SK-N-SH treated with all-trans-retinoic acid at 6 μM for 48 hours (cell line): Measurements from ENCODE around the gene UBTD1.
A peak's percentile ranks its signal among the peaks of the same experiment; 100 is the strongest.

Experiments
- ATAC-seq: fragments of 200-7000 bp; cut with Tn5 transposase; 3 replicates; pipeline ENCODE4 v1.9.1; 2020; ENCODE audit warnings: mild to moderate bottlenecking, moderate library complexity
- ARNTL ChIP-seq: fragments of 450-650 bp; formaldehyde crosslinking; IDR thresholded peaks from 2 replicates; pipeline ENCODE4 v1.5.0; 2020; ENCODE audit warnings: low read depth, mild to moderate bottlenecking, moderate library complexity, borderline replicate concordance
- BACH2 ChIP-seq: fragments of 250-450 bp; sonication (Bioruptor Pico); IDR thresholded peaks from 2 replicates; pipeline ENCODE4 v1.9.0; 2021; ENCODE audit warnings: mild to moderate bottlenecking, borderline replicate concordance
- CSDC2 ChIP-seq: fragments of 250-450 bp; sonication (Bioruptor Pico); IDR thresholded peaks from 2 replicates; pipeline ENCODE4 v1.5.0; 2020; ENCODE audit warnings: mild to moderate bottlenecking, moderate library complexity
- ESRRG ChIP-seq: fragments of 250-450 bp; sonication (Bioruptor Pico); IDR thresholded peaks from 2 replicates; pipeline ENCODE4 v1.6.1; 2021; ENCODE audit warnings: mild to moderate bottlenecking
- GLIS3 ChIP-seq: fragments of 250-450 bp; sonication (Bioruptor Pico); IDR thresholded peaks from 2 replicates; pipeline ENCODE4 v1.5.0; 2020; ENCODE audit warnings: mild to moderate bottlenecking, moderate library complexity
- ISL1 ChIP-seq: fragments of 250-450 bp; sonication (Bioruptor Pico); IDR thresholded peaks from 2 replicates; pipeline ENCODE4 v2.1.2; 2022; ENCODE audit warnings: mild to moderate bottlenecking, moderate library complexity
- OSR1 ChIP-seq: fragments of 250-450 bp; sonication (Bioruptor Pico); IDR thresholded peaks from 2 replicates; pipeline ENCODE4 v1.8.0; 2022; ENCODE audit warnings: moderate library complexity, mild to moderate bottlenecking, inconsistent platforms
- PPARA ChIP-seq: fragments of 250-450 bp; sonication (Bioruptor Pico); IDR thresholded peaks from 2 replicates; pipeline ENCODE4 v1.5.0; 2020; ENCODE audit warnings: mild to moderate bottlenecking, borderline replicate concordance
- RARB ChIP-seq: fragments of 250-450 bp; sonication (Bioruptor Pico); IDR thresholded peaks from 2 replicates; pipeline ENCODE4 v1.8.0; 2021; ENCODE audit warnings: mild to moderate bottlenecking, moderate library complexity
- TCF4 ChIP-seq: fragments of 250-450 bp; sonication (Bioruptor Pico); IDR thresholded peaks from 2 replicates; pipeline ENCODE4 v1.8.0; 2021; ENCODE audit warnings: mild to moderate bottlenecking, moderate library complexity, borderline replicate concordance
- TOX ChIP-seq: fragments of 250-450 bp; sonication (Bioruptor Pico); IDR thresholded peaks from 2 replicates; pipeline ENCODE4 v1.8.0; 2021; ENCODE audit warnings: mild to moderate bottlenecking, moderate library complexity, borderline replicate concordance
- ZC3H10 ChIP-seq: fragments of 250-450 bp; sonication (Bioruptor Pico); IDR thresholded peaks from 2 replicates; pipeline ENCODE4 v1.5.1; 2021; ENCODE audit warnings: mild to moderate bottlenecking, moderate library complexity
- ZFP3 ChIP-seq: fragments of 250-450 bp; sonication (Bioruptor Pico); IDR thresholded peaks from 2 replicates; pipeline ENCODE4 v1.5.0; 2020; ENCODE audit warnings: mild to moderate bottlenecking, moderate library complexity
- ZFP30 ChIP-seq: fragments of 450-650 bp; formaldehyde crosslinking; IDR thresholded peaks from 2 replicates; pipeline ENCODE4 v1.5.0; 2022; ENCODE audit warnings: mild to moderate bottlenecking, moderate library complexity
- ZNF565 ChIP-seq: fragments of 450-650 bp; formaldehyde crosslinking; conservative IDR thresholded peaks from 2 replicates; pipeline ENCODE4 v1.5.0; 2020; ENCODE audit warnings: low read depth, mild to moderate bottlenecking, moderate library complexity
- ZNF70 ChIP-seq: fragments of 450-650 bp; formaldehyde crosslinking; IDR thresholded peaks from 2 replicates; pipeline ENCODE4 v1.5.0; 2020; ENCODE audit warnings: mild to moderate bottlenecking, moderate library complexity
- ZNF8 ChIP-seq: fragments of 450-650 bp; formaldehyde crosslinking; IDR thresholded peaks from 2 replicates; pipeline ENCODE4 v1.5.0; 2020; ENCODE audit warnings: mild to moderate bottlenecking, moderate library complexity
- TF ChIP-seq, protein P1 (sequence below): fragments of 250-450 bp; sonication (Bioruptor Pico); IDR thresholded peaks from 2 replicates; pipeline ENCODE4 v1.5.1; 2021; ENCODE audit warnings: mild to moderate bottlenecking, moderate library complexity
- TF ChIP-seq, protein P2 (sequence below): fragments of 250-450 bp; sonication (Bioruptor Pico); IDR thresholded peaks from 2 replicates; pipeline ENCODE4 v1.5.1; 2020; ENCODE audit warnings: low read depth, mild to moderate bottlenecking, moderate library complexity
- TF ChIP-seq, protein P3 (sequence below): fragments of 250-450 bp; sonication (Bioruptor Pico); IDR thresholded peaks from 2 replicates; pipeline ENCODE4 v1.8.0; 2021; ENCODE audit warnings: low read depth, mild to moderate bottlenecking, moderate library complexity, borderline replicate concordance
- TF ChIP-seq, protein P4 (sequence below): fragments of 250-450 bp; sonication (Bioruptor Pico); IDR thresholded peaks from 2 replicates; pipeline ENCODE4 v1.8.0; 2020; ENCODE audit warnings: mild to moderate bottlenecking, moderate library complexity, borderline replicate concordance

UBTD1 gene

DNA sequence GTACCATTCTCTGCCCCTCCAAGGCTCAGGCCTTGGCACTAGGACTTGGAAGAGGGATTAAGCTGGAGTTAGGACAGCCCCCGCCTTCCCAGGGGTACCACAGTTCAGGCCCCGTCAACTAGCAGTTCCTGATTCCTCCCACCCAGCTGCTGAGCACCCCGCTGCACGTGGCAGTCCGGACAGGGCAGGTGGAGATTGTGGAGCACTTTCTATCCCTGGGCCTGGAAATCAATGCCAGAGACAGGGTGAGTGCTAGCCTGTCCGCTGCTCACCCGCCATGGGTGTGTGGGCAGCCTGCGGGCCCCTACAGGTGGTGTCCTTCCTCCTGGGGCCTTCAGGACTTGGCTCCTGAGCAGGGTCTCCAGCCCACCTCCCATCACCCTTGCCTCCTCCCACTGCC, 83.4 kb downstream of the UBTD1 start:
- no peak for TF ChIP-seq ISL1 (CRISPR knock-in tag)
- TF ChIP-seq, protein P1, sequence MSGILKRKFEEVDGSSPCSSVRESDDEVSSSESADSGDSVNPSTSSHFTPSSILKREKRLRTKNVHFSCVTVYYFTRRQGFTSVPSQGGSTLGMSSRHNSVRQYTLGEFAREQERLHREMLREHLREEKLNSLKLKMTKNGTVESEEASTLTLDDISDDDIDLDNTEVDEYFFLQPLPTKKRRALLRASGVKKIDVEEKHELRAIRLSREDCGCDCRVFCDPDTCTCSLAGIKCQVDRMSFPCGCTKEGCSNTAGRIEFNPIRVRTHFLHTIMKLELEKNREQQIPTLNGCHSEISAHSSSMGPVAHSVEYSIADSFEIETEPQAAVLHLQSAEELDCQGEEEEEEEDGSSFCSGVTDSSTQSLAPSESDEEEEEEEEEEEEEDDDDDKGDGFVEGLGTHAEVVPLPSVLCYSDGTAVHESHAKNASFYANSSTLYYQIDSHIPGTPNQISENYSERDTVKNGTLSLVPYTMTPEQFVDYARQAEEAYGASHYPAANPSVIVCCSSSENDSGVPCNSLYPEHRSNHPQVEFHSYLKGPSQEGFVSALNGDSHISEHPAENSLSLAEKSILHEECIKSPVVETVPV (CRISPR knock-in tag): no peak
- no peak for TF ChIP-seq OSR1
- no peak for TF ChIP-seq PPARA (CRISPR knock-in tag)
- TF ChIP-seq, protein P2, sequence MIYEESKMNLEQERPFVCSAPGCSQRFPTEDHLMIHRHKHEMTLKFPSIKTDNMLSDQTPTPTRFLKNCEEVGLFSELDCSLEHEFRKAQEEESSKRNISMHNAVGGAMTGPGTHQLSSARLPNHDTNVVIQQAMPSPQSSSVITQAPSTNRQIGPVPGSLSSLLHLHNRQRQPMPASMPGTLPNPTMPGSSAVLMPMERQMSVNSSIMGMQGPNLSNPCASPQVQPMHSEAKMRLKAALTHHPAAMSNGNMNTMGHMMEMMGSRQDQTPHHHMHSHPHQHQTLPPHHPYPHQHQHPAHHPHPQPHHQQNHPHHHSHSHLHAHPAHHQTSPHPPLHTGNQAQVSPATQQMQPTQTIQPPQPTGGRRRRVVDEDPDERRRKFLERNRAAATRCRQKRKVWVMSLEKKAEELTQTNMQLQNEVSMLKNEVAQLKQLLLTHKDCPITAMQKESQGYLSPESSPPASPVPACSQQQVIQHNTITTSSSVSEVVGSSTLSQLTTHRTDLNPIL (CRISPR knock-in tag): no peak
- TF ChIP-seq TCF4 (CRISPR knock-in tag): no peak
- TF ChIP-seq ESRRG: no peak
- TF ChIP-seq RARB (CRISPR knock-in tag): no peak
- TF ChIP-seq ZFP3 (CRISPR knock-in tag): no peak
- TF ChIP-seq CSDC2 (CRISPR knock-in tag): no peak
- ATAC-seq: no peak

DNA sequence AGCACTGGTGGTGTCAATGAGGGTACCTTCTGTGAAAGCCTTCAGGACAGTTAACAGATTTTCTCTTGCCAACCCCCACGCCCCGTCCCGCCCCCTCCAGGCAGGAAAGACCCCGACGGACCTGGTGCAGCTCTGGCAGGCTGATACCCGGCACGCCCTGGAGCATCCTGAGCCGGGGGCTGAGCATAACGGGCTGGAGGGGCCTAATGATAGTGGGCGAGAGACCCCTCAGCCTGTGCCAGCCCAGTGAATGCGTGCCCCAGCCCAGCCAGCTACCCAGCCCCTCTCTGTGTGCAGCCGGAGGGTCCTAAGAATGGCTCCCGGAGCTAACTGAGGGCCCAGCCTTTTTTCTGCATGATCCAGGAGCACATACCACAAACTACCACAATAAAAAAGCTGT, 84.8 kb downstream of the UBTD1 start:
- TF ChIP-seq ISL1 (CRISPR knock-in tag): no peak
- no peak for TF ChIP-seq RARB (CRISPR knock-in tag)
- no peak for TF ChIP-seq ZNF8
- TF ChIP-seq, protein P3, sequence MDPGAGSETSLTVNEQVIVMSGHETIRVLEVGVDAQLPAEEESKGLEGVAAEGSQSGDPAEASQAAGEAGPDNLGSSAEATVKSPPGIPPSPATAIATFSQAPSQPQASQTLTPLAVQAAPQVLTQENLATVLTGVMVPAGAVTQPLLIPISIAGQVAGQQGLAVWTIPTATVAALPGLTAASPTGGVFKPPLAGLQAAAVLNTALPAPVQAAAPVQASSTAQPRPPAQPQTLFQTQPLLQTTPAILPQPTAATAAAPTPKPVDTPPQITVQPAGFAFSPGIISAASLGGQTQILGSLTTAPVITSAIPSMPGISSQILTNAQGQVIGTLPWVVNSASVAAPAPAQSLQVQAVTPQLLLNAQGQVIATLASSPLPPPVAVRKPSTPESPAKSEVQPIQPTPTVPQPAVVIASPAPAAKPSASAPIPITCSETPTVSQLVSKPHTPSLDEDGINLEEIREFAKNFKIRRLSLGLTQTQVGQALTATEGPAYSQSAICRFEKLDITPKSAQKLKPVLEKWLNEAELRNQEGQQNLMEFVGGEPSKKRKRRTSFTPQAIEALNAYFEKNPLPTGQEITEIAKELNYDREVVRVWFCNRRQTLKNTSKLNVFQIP: no peak
- no peak for TF ChIP-seq PPARA (CRISPR knock-in tag)
- TF ChIP-seq, protein P2 (CRISPR knock-in tag): no peak
- no peak for TF ChIP-seq BACH2
- TF ChIP-seq ZC3H10 (CRISPR knock-in tag): no peak
- no peak for TF ChIP-seq TCF4 (CRISPR knock-in tag)
- no peak for TF ChIP-seq ARNTL
- no peak for TF ChIP-seq OSR1
- TF ChIP-seq ZNF565: no peak
- TF ChIP-seq ESRRG: no peak
- no peak for TF ChIP-seq TOX (CRISPR knock-in tag)
- TF ChIP-seq ZNF70 (CRISPR knock-in tag): no peak
- TF ChIP-seq ZFP30 (CRISPR knock-in tag): no peak
- no peak for ATAC-seq

DNA sequence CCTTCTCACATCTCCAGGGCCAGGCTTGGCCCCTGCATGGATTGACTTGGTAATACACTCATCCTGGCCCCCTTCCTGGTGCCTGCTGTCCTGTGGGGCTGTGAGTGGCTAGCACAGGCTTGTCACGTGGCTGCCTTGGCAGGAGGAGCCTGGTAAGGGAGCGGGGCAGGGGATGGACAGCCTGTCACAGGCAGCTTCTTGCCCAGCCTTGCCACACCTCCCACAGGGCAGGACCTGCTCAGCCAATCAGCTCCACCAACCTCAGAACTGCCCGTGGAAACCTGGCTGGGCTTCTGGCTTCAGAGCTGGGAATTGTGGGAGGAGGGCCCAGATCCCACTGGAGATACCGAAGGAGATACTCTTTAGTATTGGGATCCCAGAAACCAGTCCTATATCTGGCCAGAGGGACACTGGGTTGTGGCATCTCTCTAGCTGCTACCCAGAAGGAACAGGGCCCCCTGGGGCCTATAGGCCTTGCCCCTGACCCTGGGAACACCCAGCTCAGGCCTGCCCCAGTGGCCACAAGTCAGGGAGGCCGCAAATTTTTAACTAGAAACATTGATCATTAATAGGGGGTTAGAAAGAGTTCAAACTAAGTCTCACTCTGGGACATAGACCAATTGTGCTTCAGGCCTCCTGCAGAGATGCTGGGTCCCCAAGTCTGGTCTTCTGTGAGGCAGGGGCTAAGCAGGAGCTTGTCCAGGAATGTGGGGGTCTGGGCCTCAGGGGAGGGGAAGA, 85.5 kb downstream of the UBTD1 start, which contains the start of gene HOGA1:
HOGA1 (plus strand) TSS at position 330 of the 738 bp plus-strand sequence; CDS start at position 645, 315 bp downstream.
- peak; percentile 100 for ATAC-seq
- TF ChIP-seq ZC3H10 (CRISPR knock-in tag) (no peak), TOX (CRISPR knock-in tag) (no peak), GLIS3 (CRISPR knock-in tag) (no peak), ZNF565 (no peak), BACH2 (no peak), CSDC2 (CRISPR knock-in tag) (no peak), OSR1 (no peak), ZNF8 (no peak), ESRRG (no peak)
- TF ChIP-seq, protein P4, sequence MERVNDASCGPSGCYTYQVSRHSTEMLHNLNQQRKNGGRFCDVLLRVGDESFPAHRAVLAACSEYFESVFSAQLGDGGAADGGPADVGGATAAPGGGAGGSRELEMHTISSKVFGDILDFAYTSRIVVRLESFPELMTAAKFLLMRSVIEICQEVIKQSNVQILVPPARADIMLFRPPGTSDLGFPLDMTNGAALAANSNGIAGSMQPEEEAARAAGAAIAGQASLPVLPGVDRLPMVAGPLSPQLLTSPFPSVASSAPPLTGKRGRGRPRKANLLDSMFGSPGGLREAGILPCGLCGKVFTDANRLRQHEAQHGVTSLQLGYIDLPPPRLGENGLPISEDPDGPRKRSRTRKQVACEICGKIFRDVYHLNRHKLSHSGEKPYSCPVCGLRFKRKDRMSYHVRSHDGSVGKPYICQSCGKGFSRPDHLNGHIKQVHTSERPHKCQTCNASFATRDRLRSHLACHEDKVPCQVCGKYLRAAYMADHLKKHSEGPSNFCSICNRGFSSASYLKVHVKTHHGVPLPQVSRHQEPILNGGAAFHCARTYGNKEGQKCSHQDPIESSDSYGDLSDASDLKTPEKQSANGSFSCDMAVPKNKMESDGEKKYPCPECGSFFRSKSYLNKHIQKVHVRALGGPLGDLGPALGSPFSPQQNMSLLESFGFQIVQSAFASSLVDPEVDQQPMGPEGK (CRISPR knock-in tag): no peak
- TF ChIP-seq, protein P2 (CRISPR knock-in tag): no peak
- TF ChIP-seq, protein P1 (CRISPR knock-in tag): no peak
- TF ChIP-seq, protein P3: no peak
